Stimulated activated naive CD8-positive, alpha-beta T cell treated with anti-CD3 and anti-CD28 coated beads, Interleukin-15, Interleukin-2, amounts not matched to agents 100 U/mL and 50 U/mL, for 24 hours (primary cell): Measurements from ENCODE around the gene NELFB.
A peak's percentile ranks its signal among the peaks of the same experiment; 100 is the strongest.

ENCODE experiments used
- ATAC-seq: fragments of 150-1000 bp; cut with Tn5 transposase; one replicate; pipeline ENCODE4 v1.10.0; 2021
- DNase-seq: peaks from one replicate; pipeline ENCODE4 v3.0.0; 2021

Gene NELFB

GRCh38 chr9:137314561-137315560, 59.7 kb downstream of the NELFB start:
- ATAC-seq (no peak), DNase-seq (peak; percentile 3)

GRCh38 chr9:137315581-137316011, 60.5 kb downstream of the NELFB start:
- DNase-seq, result no peak
- no peak for ATAC-seq

- DNase-seq, result peak; percentile 44
- ATAC-seq, result peak; percentile 56
Observed at GRCh38 chr9:137316012-137316981, 61.2 kb downstream of the NELFB start.

GRCh38 chr9:137317021-137317717, 62.0 kb downstream of the NELFB start:
- no peak for ATAC-seq

GRCh38 chr9:137317718-137318511, 62.8 kb downstream of the NELFB start:
- ATAC-seq (no peak), DNase-seq (no peak)

More at GRCh38 chr9:137317021-137317717, 62.0 kb downstream of the NELFB start:
- DNase-seq, result no peak

GRCh38 chr9:137318602-137319001, 63.5 kb downstream of the NELFB start:
- DNase-seq (no peak), ATAC-seq (no peak)

- DNase-seq, result no peak
- ATAC-seq, result no peak
Observed at GRCh38 chr9:137319011-137319738, 64.0 kb downstream of the NELFB start.

GRCh38 chr9:137319739-137320551, 64.8 kb downstream of the NELFB start:
- DNase-seq, result peak; percentile 4
- no peak for ATAC-seq

GRCh38 chr9:137320555-137321384, 65.6 kb downstream of the NELFB start:
- peak; percentile 13 for DNase-seq
- ATAC-seq, result peak; percentile 21

GRCh38 chr9:137321726-137322361, 66.7 kb downstream of the NELFB start:
- DNase-seq, result no peak
- no peak for ATAC-seq
